K562 (cell line): Measurements from ENCODE around the gene SPATA21. TPM values are rescaled to one million over a fixed set of nuclear protein-coding genes. Genes with fewer than 3 reads are reported as not detected.
A peak's percentile ranks its signal among the peaks of the same experiment; 100 is the strongest.

Experiments
- GTF2E2 ChIP-seq: fragments of 200-800 bp; sonication (Bioruptor generic); IDR thresholded peaks from 2 replicates; pipeline ENCODE4 v1.6.1; 2016; ENCODE audit warnings: missing genetic modification characterization, missing compliant biosample characterization
- polyA plus RNA-seq, 8 experiments: library from polyadenylated mRNA; depleted of rRNA in 4 of 8; stranded (reverse) in 5 of 8; unstranded in 3 of 8; fragments of >200 nt; fragmentation: Nextera tagmentation in 2 of 8; fragmentation: Illumina TruSeq in 1 of 8; extraction: Ambion mirVana in 2 of 8; extraction: Trizol in 1 of 8; gene quantifications; 2 replicates each; pipeline versions ENCODE4 v1.2.1 to v1.2.3, GENCODE V29; 2011 to 2014; ENCODE audit warnings: inconsistent platforms in 1 of 8, missing spikeins in 1 of 8
- total RNA-seq, 7 experiments: library from RNA; depleted of rRNA in 6 of 7; stranded (reverse); fragments of >200 nt in 6 of 7; fragmentation: Illumina TruSeq in 2 of 7; extraction: Trizol in 2 of 7; gene quantifications; 2 replicates each; pipeline versions ENCODE4 v1.2.1 to v1.2.3, GENCODE V29; 2011 to 2021; ENCODE audit warnings: low replicate concordance in 1 of 7
- TF ChIP-seq, protein P1 (sequence below), 2 experiments: fragments of 450-650 bp in 1 of 2; sonication (generic) in 1 of 2; formaldehyde crosslinking in 1 of 2; IDR thresholded peaks; 2 replicates each; pipeline versions ENCODE4 v1.7.1 to v1.9.0; 2016 to 2022; ENCODE audit warnings: inconsistent platforms in 1 of 2, mild to moderate bottlenecking in 1 of 2, missing genetic modification reagents in 1 of 2
- TF ChIP-seq, protein P2 (sequence below): sonication (generic); formaldehyde crosslinking; IDR thresholded peaks from 2 replicates; pipeline ENCODE4 v1.8.0; 2022; ENCODE audit warnings: mild to moderate bottlenecking, missing genetic modification reagents
- TF ChIP-seq, protein P3 (sequence below), 2 experiments: fragments of 450-650 bp; IDR thresholded peaks; 2 replicates each; pipeline ENCODE4 v1.6.1; 2016; ENCODE audit warnings: mild to moderate bottlenecking in 2 of 2, borderline replicate concordance in 1 of 2, low read depth in 1 of 2, moderate library complexity in 1 of 2

Gene SPATA21
- total and polyA plus RNA-seq, 9 of the 15 experiments (the other 6 are each of a cell fraction or from before 2014, with no cell fraction given) = 0.10 to 0.36 (median 0.13) TPM; not detected in 3

DNA sequence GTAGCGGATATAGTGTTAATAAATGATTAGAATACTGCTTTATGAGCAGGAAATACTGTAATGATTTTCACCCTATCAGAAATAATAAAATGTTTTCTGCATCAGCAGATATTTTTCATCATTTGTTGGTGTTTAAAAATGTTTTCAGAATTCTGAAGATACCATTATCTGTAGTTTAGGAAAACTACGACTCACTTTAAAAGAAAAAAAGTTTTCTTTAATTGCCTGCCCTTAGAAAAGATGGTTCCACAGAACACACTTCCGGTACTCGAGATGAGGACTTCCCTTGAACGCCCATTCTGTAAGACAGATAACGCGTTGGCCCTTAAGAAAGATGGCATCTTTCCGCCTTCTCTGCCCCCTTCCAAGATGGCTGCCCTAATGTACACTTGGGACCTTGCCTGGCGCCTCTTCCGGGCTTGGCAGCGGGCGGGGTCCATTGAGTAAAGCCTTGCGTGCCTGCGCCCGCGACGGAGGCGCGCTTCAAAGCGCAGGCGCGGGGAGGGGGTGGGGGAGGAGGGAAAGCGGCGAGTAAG is 70.4 kb downstream of the SPATA21 start, which contains the start of gene SZRD1 (continued):
- TF ChIP-seq, protein P1, sequence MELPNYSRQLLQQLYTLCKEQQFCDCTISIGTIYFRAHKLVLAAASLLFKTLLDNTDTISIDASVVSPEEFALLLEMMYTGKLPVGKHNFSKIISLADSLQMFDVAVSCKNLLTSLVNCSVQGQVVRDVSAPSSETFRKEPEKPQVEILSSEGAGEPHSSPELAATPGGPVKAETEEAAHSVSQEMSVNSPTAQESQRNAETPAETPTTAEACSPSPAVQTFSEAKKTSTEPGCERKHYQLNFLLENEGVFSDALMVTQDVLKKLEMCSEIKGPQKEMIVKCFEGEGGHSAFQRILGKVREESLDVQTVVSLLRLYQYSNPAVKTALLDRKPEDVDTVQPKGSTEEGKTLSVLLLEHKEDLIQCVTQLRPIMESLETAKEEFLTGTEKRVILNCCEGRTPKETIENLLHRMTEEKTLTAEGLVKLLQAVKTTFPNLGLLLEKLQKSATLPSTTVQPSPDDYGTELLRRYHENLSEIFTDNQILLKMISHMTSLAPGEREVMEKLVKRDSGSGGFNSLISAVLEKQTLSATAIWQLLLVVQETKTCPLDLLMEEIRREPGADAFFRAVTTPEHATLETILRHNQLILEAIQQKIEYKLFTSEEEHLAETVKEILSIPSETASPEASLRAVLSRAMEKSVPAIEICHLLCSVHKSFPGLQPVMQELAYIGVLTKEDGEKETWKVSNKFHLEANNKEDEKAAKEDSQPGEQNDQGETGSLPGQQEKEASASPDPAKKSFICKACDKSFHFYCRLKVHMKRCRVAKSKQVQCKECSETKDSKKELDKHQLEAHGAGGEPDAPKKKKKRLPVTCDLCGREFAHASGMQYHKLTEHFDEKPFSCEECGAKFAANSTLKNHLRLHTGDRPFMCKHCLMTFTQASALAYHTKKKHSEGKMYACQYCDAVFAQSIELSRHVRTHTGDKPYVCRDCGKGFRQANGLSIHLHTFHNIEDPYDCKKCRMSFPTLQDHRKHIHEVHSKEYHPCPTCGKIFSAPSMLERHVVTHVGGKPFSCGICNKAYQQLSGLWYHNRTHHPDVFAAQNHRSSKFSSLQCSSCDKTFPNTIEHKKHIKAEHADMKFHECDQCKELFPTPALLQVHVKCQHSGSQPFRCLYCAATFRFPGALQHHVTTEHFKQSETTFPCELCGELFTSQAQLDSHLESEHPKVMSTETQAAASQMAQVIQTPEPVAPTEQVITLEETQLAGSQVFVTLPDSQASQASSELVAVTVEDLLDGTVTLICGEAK (IDR thresholded peaks at IDR 0.05) = peak; percentile 96
- TF ChIP-seq, protein P1 (CRISPR knock-in tag; IDR thresholded peaks at IDR 0.05) = no peak
- TF ChIP-seq, protein P2, sequence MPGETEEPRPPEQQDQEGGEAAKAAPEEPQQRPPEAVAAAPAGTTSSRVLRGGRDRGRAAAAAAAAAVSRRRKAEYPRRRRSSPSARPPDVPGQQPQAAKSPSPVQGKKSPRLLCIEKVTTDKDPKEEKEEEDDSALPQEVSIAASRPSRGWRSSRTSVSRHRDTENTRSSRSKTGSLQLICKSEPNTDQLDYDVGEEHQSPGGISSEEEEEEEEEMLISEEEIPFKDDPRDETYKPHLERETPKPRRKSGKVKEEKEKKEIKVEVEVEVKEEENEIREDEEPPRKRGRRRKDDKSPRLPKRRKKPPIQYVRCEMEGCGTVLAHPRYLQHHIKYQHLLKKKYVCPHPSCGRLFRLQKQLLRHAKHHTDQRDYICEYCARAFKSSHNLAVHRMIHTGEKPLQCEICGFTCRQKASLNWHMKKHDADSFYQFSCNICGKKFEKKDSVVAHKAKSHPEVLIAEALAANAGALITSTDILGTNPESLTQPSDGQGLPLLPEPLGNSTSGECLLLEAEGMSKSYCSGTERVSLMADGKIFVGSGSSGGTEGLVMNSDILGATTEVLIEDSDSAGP (CRISPR knock-in tag) = no peak
- TF ChIP-seq, protein P3, sequence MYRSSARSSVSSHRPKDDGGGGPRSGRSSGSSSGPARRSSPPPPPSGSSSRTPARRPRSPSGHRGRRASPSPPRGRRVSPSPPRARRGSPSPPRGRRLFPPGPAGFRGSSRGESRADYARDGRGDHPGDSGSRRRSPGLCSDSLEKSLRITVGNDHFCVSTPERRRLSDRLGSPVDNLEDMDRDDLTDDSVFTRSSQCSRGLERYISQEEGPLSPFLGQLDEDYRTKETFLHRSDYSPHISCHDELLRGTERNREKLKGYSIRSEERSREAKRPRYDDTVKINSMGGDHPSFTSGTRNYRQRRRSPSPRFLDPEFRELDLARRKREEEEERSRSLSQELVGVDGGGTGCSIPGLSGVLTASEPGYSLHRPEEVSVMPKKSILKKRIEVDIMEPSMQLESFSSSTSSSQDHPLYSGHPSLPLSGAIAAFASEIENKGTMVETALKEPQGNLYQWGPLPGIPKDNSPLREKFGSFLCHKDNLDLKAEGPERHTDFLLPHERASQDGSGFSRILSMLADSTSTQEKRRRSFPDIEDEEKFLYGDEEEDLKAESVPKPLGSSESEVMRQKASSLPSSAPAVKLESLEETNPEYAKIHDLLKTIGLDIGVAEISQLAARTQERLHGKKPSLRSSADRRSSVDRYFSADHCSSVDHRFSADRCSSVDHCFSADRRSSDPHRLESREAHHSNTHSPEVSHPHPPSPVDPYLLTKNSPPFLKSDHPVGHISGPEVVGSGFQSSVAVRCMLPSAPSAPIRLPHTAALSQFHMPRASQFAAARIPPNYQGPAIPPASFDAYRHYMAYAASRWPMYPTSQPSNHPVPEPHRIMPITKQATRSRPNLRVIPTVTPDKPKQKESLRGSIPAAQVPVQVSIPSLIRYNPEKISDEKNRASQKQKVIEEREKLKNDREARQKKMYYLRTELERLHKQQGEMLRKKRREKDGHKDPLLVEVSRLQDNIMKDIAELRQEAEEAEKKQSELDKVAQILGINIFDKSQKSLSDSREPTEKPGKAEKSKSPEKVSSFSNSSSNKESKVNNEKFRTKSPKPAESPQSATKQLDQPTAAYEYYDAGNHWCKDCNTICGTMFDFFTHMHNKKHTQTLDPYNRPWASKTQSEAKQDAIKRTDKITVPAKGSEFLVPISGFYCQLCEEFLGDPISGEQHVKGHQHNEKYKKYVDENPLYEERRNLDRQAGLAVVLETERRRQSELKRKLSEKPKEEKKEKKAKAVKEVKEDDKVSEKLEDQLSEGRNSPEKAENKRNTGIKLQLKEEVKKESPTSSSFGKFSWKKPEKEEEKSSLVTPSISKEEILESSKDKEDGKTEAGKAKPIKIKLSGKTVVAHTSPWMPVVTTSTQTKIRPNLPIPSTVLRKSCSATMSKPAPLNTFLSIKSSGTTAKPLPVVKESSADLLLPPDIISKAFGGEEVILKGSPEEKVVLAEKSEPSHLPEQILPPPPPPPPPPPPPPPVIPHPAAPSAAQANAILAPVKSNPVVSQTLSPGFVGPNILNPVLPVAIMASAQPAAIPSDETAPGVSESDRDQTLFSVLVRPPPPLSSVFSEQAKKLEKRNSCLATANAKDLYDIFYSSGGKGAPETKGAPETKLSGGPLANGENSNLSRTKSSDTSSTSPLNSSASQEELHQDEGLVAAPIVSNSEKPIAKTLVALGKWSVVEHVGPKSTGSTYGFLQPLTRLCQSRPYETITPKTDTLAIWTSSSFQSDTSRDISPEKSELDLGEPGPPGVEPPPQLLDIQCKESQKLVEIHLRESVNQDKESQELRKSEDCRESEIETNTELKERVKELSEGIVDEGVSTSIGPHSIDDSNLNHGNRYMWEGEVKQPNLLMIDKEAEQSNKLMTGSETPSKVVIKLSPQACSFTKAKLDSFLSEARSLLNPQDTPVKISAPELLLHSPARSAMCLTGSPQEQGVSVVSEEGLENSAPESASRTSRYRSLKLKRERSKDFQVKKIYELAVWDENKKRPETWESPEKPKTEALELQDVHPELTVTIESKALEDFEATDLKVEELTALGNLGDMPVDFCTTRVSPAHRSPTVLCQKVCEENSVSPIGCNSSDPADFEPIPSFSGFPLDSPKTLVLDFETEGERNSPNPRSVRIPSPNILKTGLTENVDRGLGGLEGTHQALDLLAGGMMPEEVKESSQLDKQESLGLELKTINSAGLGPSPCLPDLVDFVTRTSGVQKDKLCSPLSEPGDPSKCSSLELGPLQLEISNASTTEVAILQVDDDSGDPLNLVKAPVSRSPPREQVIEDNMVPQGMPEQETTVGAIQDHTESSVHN (IDR thresholded peaks at IDR 0.05; ENCODE audit: borderline replicate concordance in 1 of 2, low read depth in 1 of 2) = no peak
- TF ChIP-seq GTF2E2 = peak; percentile 91
